Right lung (tissue), 5 donors: ENCODE measurements around the gene MVK. TPM values are rescaled to one million over a fixed set of nuclear protein-coding genes. Genes with fewer than 3 reads are reported as not detected.

Experiments
- DNase-seq, 2 donors: peaks; one replicate each; pipeline ENCODE4 v3.0.0-alpha.2; 2013
- polyA plus RNA-seq, 5 donors: library from polyadenylated mRNA; unstranded; fragments of 120-200 nt; gene quantifications; one replicate each; pipeline versions ENCODE4 v1.2.1 to v1.2.3, GENCODE V29; 2013; ENCODE audit warnings: inconsistent platforms in 1 of 5, low replicate concordance in 1 of 5; ENCODE audit not compliant: insufficient read length in 5 of 5, insufficient read depth in 1 of 5

The MVK gene
- polyA plus RNA-seq, 5 donors, result 12.3 to 22.3 (median 18.1) TPM

- no peak for DNase-seq
These were observed 30.7 kb upstream of the MVK start for GRCh38 chr12:109542876-109543275.

DNA sequence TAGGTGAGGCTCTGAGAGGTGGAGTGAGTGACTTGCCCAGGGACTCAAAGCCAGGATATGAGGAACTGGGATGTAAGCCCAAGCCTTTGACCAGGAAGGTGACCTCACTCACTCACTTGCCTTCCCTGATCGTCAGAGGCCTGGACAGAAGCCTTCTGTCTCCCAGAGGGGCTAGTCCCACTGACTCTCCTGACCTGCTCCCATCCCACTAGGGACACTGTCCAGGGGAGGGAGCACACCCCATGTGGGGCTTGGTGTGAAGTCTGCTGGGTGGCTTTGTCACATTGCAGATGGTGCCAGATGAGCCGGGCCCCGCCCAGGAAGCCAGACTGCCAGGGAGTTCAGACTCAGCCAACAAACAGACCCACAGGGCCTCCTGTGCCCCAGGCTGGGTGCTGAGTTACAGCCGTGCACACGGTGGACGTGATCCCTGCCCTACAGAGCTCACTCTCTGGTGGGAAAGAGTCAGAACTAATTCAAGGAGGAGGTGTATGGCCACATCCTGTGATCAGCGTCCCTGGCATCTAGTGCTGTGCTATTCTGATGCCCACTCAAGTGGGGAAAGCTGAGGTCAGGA, 28.6 kb upstream of the MVK start:
- no peak for DNase-seq

DNA sequence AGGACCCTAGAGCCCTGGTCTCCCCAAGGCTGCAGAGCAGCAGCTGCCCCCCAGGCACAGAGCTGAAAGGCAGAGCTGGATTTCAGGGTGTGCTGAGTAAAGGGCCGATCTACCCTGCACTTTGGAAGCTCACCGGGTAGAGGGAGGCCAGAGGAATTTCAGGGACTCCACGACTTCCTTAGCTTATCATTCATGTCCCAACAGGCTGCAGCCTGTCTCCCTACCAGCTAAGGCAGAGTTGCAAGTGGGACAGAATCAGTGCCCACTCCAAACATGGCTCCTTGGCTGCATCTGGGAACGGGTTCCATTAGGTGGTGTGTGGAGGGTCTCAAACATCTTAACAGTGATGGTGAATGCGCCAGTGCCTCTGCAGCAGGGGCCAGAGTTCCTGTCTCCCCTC, 27.8 kb upstream of the MVK start:
- DNase-seq, result no peak

- no peak for DNase-seq
These were observed 26.3 kb upstream of the MVK start for GRCh38 chr12:109547286-109547685.

DNA sequence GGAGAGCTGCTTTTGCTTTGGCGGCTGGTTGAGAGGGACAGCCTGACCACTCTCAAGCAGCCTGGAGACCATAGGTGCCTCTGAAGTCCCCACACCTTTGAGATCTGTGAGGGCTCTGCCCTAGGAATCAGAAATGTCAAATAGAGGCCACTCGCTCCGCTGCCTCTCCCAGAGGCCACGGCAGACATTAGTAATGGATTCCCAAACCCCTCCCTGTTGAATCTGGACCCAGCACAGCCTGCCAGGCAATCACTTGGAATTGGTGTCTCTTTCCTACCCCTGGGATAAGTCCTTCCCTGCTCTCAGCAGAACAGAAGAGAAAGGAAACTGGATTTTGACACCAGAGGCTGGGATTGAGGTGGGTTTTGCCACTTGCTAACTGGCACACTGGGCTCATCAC, 25.3 kb upstream of the MVK start:
- DNase-seq, result no peak

DNA sequence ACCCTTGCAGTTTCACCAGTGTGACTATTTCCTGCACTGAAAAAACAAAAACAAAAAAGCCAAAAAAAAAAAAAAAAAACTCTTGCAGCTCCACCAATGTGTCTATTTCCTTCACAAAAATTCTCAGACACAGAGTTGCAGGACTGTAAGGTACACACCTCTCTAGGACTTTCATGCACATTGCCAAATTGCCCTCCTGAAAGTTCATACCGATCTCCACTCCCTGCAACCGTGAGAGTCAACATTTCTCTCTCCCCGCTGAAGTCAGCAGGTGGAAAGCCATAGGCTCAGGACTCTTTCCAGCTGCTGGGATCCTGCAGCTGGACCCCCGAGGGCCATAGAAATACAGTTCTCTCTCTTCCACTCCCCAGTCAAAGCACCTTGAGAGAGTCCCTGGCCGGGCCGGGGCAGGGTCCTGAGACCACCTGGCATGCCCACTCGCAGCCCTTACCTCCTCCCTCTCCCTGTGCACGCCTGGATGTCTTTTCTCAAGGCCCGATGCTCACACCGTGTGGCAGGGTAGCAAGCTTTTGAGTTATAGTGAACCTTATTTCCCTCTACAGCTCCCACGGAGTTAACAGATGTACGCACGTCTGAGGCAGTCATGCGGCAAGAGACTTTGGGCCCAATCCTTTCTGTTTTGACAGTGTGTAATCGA, 23.9 kb upstream of the MVK start:
- no peak for DNase-seq

- no peak for DNase-seq
These were observed 23.3 kb upstream of the MVK start for GRCh38 chr12:109550281-109550680.

DNA sequence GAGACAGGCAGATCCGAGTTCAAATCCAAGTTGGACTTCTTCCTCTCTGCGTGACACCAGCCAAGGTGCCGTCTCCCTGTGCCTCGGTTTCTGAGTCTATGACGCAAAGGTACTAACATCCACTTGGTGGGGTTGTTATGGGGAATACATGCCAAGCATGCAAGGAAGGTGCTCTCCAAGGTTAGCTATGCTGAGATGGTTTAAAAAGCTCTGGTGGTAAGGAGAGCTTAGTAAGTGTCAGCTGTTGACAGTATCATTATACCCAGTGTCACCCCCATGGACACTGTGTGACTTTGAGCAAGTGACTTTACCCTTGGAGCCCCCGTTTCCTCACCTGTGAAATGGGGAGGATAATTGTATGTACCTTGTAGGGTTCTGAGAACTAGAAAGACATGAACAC, 22.5 kb upstream of the MVK start:
- DNase-seq, result no peak

GRCh38 chr12:109552971-109553370, 20.6 kb upstream of the MVK start:
- no peak for DNase-seq

- no peak for DNase-seq
These were observed 20.1 kb upstream of the MVK start for GRCh38 chr12:109553483-109553882.

DNA sequence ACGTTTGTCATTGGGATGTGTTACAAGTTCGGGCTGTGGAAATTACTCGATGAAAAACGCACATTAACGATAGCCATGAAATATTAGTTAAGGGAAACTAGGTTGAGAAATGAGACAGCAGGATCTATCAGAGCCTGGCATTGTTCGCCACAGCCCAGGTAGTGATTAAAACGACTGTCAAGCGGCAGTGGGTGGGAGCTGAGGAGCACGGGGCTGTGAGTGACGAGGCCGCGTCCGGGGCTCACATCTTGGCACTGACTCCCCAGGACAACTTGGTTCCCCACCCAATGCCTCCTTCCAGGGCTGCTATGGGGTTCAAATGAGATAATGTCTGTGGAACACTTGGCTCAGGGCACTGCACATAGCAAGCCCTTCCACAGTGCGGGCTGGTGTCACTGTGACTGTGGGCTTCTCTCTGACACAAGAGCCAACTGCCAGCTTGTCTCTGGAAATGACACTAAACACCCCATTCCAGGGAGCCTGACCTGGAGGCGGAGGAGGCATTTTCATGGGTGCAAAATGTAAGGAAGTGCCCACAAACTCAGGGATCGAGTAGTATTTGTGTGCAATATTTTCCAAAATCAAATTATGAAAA, 19.6 kb upstream of the MVK start:
- no peak for DNase-seq

DNA sequence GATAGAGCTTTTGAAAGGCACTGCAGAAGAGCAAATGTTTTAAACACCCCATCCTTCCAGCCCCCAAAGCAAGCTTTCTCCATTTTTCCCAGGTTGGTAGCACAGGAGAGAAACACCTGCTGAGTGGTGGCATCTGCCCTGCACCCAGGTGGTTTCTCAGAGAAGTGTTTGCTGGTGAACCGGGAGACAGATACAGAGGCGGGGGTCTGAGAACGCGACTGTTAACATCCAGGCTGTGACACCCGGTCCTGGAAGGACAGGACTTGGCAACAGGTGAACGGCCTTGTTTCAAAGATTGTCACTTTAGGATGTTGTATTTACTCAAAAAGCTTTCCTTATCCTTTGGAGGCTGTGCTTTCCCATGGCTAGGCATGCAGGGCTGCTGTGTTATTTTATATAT, 18.8 kb upstream of the MVK start:
- DNase-seq, result no peak

DNA sequence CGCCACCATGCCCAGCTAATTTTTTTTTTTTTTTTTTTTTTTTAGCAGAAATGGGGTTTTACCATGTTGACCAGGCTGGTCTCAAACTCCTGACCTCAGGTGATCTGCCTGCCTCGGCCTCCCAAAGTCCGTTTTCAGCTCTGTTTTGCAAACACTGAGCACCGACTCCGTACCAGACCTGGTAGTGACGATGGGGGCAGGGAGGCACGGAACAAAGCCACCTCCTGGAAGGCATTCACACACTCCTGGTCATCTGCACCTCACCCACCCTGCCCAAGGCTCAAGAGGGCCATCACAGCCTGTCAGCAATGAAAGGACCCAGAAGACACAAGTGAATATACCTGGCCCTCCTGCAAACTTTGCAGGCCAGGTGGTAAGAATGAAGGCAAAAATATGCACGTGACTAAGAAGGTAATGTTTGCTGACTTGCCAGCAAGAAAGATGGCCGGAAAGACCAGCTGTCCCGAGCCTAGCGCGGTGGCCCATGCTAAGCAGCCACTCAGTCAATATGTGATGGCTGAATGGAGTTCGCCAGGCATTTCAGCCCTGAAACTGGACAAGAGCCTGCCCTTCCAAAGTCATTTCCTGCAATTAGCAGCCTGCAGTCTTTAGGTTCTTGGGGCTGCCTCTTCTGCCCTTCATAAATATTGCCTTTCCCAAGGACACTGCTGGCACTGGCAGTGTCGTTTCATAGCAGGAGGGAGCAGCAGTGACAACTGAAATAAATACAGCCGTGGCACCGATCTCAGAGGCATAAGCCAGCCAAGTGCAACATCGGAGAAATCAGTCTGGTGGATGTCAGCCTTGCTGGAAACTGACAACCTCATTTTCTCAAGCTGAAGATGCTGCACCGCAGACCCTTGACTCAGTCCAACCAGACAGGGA, 17.9 kb upstream of the MVK start:
- DNase-seq, result no peak

GRCh38 chr12:109557200-109557599, 16.4 kb upstream of the MVK start:
- DNase-seq, result no peak

DNA sequence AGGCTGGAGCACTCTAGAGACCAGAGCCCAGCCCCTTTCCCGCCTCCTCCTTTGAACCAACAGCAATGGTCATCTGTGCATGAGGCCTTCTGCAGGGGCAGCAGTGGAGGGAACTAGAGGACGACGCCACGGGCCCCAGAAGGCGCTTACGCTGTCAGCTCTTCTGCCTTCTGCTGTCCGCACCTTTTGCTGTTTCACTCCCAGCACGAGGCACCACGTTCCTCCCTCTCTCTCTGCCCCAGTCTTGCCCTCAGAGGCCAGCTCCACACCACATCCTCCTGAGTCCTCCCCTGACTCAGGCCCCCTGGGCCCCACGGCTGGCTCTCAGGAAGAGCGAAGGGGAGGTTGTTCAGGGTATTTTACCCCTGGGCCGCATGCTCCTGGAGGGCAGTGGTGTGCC, 15.8 kb upstream of the MVK start:
- DNase-seq, result no peak

GRCh38 chr12:109558374-109559199, 15.0 kb upstream of the MVK start:
- DNase-seq, result no peak

GRCh38 chr12:109559200-109559505, 14.4 kb upstream of the MVK start:
- no peak for DNase-seq

DNA sequence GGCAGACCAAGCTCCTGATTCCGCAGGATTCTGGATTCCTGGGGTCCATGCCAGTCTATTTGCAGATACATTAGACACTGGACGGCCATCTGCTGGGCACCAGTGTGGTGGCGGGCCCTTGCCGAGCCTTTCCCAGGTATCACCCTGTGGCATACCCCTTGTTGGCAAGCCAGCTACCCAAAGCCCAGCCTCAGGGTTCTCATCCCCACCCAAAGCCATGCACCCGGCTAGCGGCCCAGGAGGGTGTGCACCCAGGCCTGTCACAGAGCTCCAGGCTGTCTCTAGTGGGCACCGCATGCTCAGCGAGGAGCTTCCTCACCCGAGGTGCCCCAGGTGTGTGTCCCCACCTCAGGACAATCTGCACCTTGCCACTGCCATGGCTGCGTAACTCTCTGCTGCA, 14.0 kb upstream of the MVK start:
- no peak for DNase-seq

GRCh38 chr12:109560867-109561710, 12.5 kb upstream of the MVK start:
- DNase-seq, result no peak

DNA sequence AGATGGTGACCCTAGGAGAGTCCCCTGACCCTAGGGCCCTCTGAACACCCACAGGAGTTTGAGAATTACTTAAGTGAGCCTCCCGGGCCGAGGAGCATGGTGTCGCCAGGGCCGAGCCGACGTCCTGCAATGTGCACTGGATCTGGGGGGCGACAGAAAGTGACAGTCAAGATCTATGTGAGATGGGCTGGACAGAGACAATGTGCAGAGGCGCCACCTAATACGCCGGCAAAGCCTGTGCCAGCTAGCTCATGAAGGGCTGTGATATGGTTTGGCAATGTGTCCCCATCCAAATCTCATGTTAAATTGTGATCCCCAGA, 11.9 kb upstream of the MVK start:
- DNase-seq, result no peak

- no peak for DNase-seq
These were observed 10.7 kb upstream of the MVK start for GRCh38 chr12:109562871-109563270.
